Transverse colon (tissue), 4 donors: Measurements from ENCODE around the gene SRXN1. TPM values are rescaled to one million over a fixed set of nuclear protein-coding genes. Genes with fewer than 3 reads are reported as not detected.

Source experiments
- DNase-seq: peaks from one replicate; pipeline ENCODE4 v3.0.0-alpha.2; 2019
- H3K27ac ChIP-seq, 4 donors: fragments of 200-600 bp; sonication (generic); 2 replicates each; pipeline ENCODE4 v1.5.1; 2016 to 2018; ENCODE audit warnings: inconsistent platforms in 4 of 4
- H3K27me3 ChIP-seq: fragments of 200-600 bp; sonication (generic); 2 replicates; pipeline ENCODE4 v1.5.1; 2017; ENCODE audit warnings: inconsistent platforms
- H3K36me3 ChIP-seq, 4 donors: fragments of 200-600 bp; sonication (generic); 2 replicates each; pipeline ENCODE4 v1.5.1; 2017 to 2019; ENCODE audit warnings: inconsistent platforms in 4 of 4
- H3K4me1 ChIP-seq, 4 donors: fragments of 200-600 bp; sonication (generic); 2 replicates each; pipeline ENCODE4 v1.5.1; 2017 to 2020; ENCODE audit warnings: inconsistent platforms in 4 of 4
- H3K4me3 ChIP-seq, 4 donors: fragments of 200-600 bp; sonication (generic); 1 replicate in 1 of 4; 2 replicates in 3 of 4; pipeline versions ENCODE4 v1.5.1 to v1.6.1; 2017 to 2019; ENCODE audit warnings: inconsistent platforms in 4 of 4
- H3K9me3 ChIP-seq, 2 donors: fragments of 200-600 bp; sonication (generic); 2 replicates each; pipeline ENCODE4 v1.5.1; 2017 to 2019; ENCODE audit warnings: inconsistent platforms in 2 of 2
- CTCF ChIP-seq, 5 experiments: fragments of 200-600 bp in 3 of 5; fragments of 450-650 bp in 2 of 5; sonication (generic) in 3 of 5; IDR thresholded peaks; 1 replicate in 2 of 5; 2 replicates in 3 of 5; pipeline ENCODE4 v1.5.1; 2016 to 2017; ENCODE audit warnings: antibody characterized with exemption in 5 of 5, inconsistent platforms in 3 of 5, mild to moderate bottlenecking in 2 of 5, moderate library complexity in 1 of 5
- EP300 ChIP-seq: sonication (generic); formaldehyde crosslinking; IDR thresholded peaks from one replicate; pipeline ENCODE4 v1.6.1; 2017; ENCODE audit warnings: antibody characterized with exemption, low read depth
- POLR2A ChIP-seq: fragments of 450-650 bp; IDR thresholded peaks from one replicate; pipeline ENCODE4 v1.6.1; 2016; ENCODE audit warnings: antibody characterized with exemption, mild to moderate bottlenecking, moderate library complexity
- POLR2AphosphoS5 ChIP-seq, 3 donors: sonication (generic); formaldehyde crosslinking; IDR thresholded peaks; one replicate each; pipeline ENCODE4 v1.6.1; 2016; ENCODE audit warnings: antibody characterized with exemption in 3 of 3
- WGBS, 2 donors: methylation state at CpG; one replicate each; pipeline ENCODE4 v1.1.5; 2018; ENCODE audit warnings: low coverage in 1 of 2; 5-methylcytosine and 5-hydroxymethylcytosine counted together
- in situ Hi-C, 4 donors: fragments of 200-750 bp; cut with MboI; loops; one replicate each; pipeline versions ENCODE4 v1.15.0 to v1.15.1; 2017; ENCODE audit warnings: low sequenced_read_pairs in 3 of 4, low pct_ligation_motif_present in 1 of 4, low pct_unique_long_range_greater_than_20kb in 1 of 4
- intact Hi-C: fragments of 100-400 bp; cut with DNase I; formaldehyde crosslinking; loops from one replicate; pipeline ENCODE4 v1.15.1; 2023; ENCODE audit warnings: low total_unique reads
- total RNA-seq, 4 donors: library from RNA; depleted of rRNA; stranded (reverse); fragments of >200 nt; gene quantifications; one replicate each; pipeline ENCODE4 v1.1.0, GENCODE V29; 2016

The SRXN1 gene
- total RNA-seq, 4 donors from 2014 or later, result 8.6 to 43.0 (median 21.2) TPM

GRCh38 chr20:658731-659291 lies 5.8 kb upstream of the SRXN1 start:
- no peaks in the 10 kb centered on the region for H3K9me3 ChIP-seq
- no peak overlapping the region for H3K27ac ChIP-seq
- 41 to 53% methylated on average over 4 to 5 of the region's 5 CpGs for WGBS, 2 donors
- peaks cover 60% of the 10 kb centered on the region for H3K27me3 ChIP-seq
- H3K36me3 ChIP-seq, result no peaks in the 10 kb centered on the region
- H3K4me1 ChIP-seq, result peaks cover 0 to 6% (median 3%) of the 10 kb centered on the region in 4 donors
- intact Hi-C loops, result no loop called here
- no peak overlapping the region for H3K4me3 ChIP-seq
- DNase-seq, result no peak
- in situ Hi-C loops, result loop anchor here in 1 of 4 donors (10.0 kb wide), 1 partner anchor 94 kb away; no protein-coding TSS in a partner anchor
- TF ChIP-seq EP300 (no peak), POLR2AphosphoS5 (IDR thresholded peaks at IDR 0.05) (no peak), CTCF (IDR thresholded peaks at IDR 0.05) (no peak), POLR2A (no peak)

- no peaks in the 10 kb centered on the region for H3K9me3 ChIP-seq
- 0 to 39% methylated on average over 1 to 2 of the region's 2 CpGs for WGBS, 2 donors
- intact Hi-C loops, result no loop called here
- peaks cover 54% of the 10 kb centered on the region for H3K27me3 ChIP-seq
- no peak overlapping the region for H3K4me3 ChIP-seq
- no peaks in the 10 kb centered on the region for H3K36me3 ChIP-seq
- in situ Hi-C loops, result loop anchor here in 1 of 4 donors (10.0 kb wide), 1 partner anchor 93 kb away; no protein-coding TSS in a partner anchor
- H3K27ac ChIP-seq, result no peak overlapping the region
- peaks cover 0 to 9% (median 3%) of the 10 kb centered on the region in 4 donors for H3K4me1 ChIP-seq
- DNase-seq, result no peak
- TF ChIP-seq POLR2AphosphoS5 (IDR thresholded peaks at IDR 0.05) (no peak), POLR2A (no peak), EP300 (no peak), CTCF (IDR thresholded peaks at IDR 0.05) (no peak)
Observed at GRCh38 chr20:658202-658601, 5.2 kb upstream of the SRXN1 start.

- intact Hi-C loops, result no loop called here
- Histone ChIP-seq H3K27ac (no peak overlapping the region), H3K4me1 (peaks cover 0 to 22% (median 12%) of the 10 kb centered on the region in 4 donors), H3K4me3 (no peak overlapping the region), H3K36me3 (no peaks in the 10 kb centered on the region), H3K9me3 (no peaks in the 10 kb centered on the region), H3K27me3 (peaks cover 32% of the 10 kb centered on the region)
- DNase-seq, result no peak
- TF ChIP-seq EP300, result no peak
- no peak for TF ChIP-seq POLR2A
- no peak for TF ChIP-seq CTCF (IDR thresholded peaks at IDR 0.05)
- TF ChIP-seq POLR2AphosphoS5 (IDR thresholded peaks at IDR 0.05), result no peak
- in situ Hi-C loops, result loop anchor here in 1 of 4 donors (10.0 kb wide), 1 partner anchor 91 kb away; no protein-coding TSS in a partner anchor
- WGBS, 2 donors, result 73 to 74% methylated on average over 9 to 11 of the region's 11 CpGs
Observed at GRCh38 chr20:655726-656624, 3.0 kb upstream of the SRXN1 start.

GRCh38 chr20:654417-654750 lies 1.4 kb upstream of the SRXN1 start:
- TF ChIP-seq POLR2AphosphoS5 (IDR thresholded peaks at IDR 0.05) (no peak), CTCF (IDR thresholded peaks at IDR 0.05) (no peak), EP300 (no peak), POLR2A (no peak)
- intact Hi-C loops, result no loop called here
- H3K4me3 ChIP-seq, result no peak overlapping the region
- H3K36me3 ChIP-seq, result no peaks in the 10 kb centered on the region
- no peaks in the 10 kb centered on the region for H3K9me3 ChIP-seq
- H3K27ac ChIP-seq, result no peak overlapping the region
- H3K27me3 ChIP-seq, result peaks cover 16% of the 10 kb centered on the region
- peaks cover 0 to 22% (median 12%) of the 10 kb centered on the region in 4 donors for H3K4me1 ChIP-seq
- 95 to 96% methylated on average over 3 of the region's 3 CpGs for WGBS, 2 donors
- in situ Hi-C loops, result loop anchor here in 1 of 4 donors (10.0 kb wide), 1 partner anchor 90 kb away; no protein-coding TSS in a partner anchor
- no peak for DNase-seq
